Lower lobe of right lung (tissue), 2 donors: ENCODE measurements around the gene CD58. TPM values are rescaled to one million over a fixed set of nuclear protein-coding genes. Genes with fewer than 3 reads are reported as not detected.

Experiments used
- ATAC-seq, 2 donors: fragments of 200-7000 bp; cut with Tn5 transposase; one replicate each; pipeline ENCODE4 v1.9.1; 2020 to 2022; ENCODE audit warnings: mild to moderate bottlenecking in 2 of 2, moderate library complexity in 2 of 2
- DNase-seq: peaks from one replicate; pipeline ENCODE4 v3.0.0-alpha.2; 2020
- H3K27ac ChIP-seq: fragments of 200-600 bp; one replicate; pipeline ENCODE4 v1.8.0; 2022
- H3K27me3 ChIP-seq: fragments of 200-600 bp; one replicate; pipeline ENCODE4 v1.8.0; 2022; ENCODE audit warnings: low read depth
- H3K36me3 ChIP-seq: fragments of 200-600 bp; one replicate; pipeline ENCODE4 v1.8.0; 2022; ENCODE audit warnings: mild to moderate bottlenecking
- H3K4me1 ChIP-seq: fragments of 200-600 bp; one replicate; pipeline ENCODE4 v1.8.0; 2022
- H3K4me3 ChIP-seq: fragments of 200-600 bp; one replicate; pipeline ENCODE4 v1.8.0; 2022; ENCODE audit warnings: mild to moderate bottlenecking
- H3K9me3 ChIP-seq: fragments of 200-600 bp; one replicate; pipeline ENCODE4 v1.8.0; 2022
- CTCF ChIP-seq: fragments of 200-600 bp; IDR thresholded peaks from one replicate; pipeline ENCODE4 v1.8.0; 2022; ENCODE audit warnings: antibody characterized with exemption, mild to moderate bottlenecking
- intact Hi-C: fragments of 100-400 bp; cut with DNase I; formaldehyde crosslinking; loops from one replicate; pipeline ENCODE4 v1.11.0; 2022
- total RNA-seq: library from RNA; stranded (reverse); fragmentation: NEBNext Ultra II Directional; extraction: Animal tissue kit (Norgen Biotek cat#: 25700); gene quantifications from one replicate; pipeline ENCODE4 v1.2.1, GENCODE V29; 2021
- donor health status: DM: no; HTN: yes; CAD: no; lungs with severe emphysema.

The CD58 gene
- total RNA-seq, 1 donor from 2014 or later: 39.5 TPM

- ATAC-seq: no peak
- no peak for DNase-seq
- no peaks in the 10 kb centered on the region for H3K9me3 ChIP-seq
- intact Hi-C loops: no loop called here
- TF ChIP-seq CTCF: no peak
- H3K36me3 ChIP-seq: peaks cover 8% of the 10 kb centered on the region
- peaks cover 10% of the 10 kb centered on the region for H3K4me1 ChIP-seq
- no peak overlapping the region for H3K4me3 ChIP-seq
- no peak overlapping the region for H3K27ac ChIP-seq
- no peaks in the 10 kb centered on the region for H3K27me3 ChIP-seq
Measured at GRCh38 chr1:116513956-116514355, 56.9 kb downstream of the CD58 start.

- Histone ChIP-seq H3K27me3 (no peaks in the 10 kb centered on the region), H3K27ac (no peak overlapping the region), H3K4me3 (no peak overlapping the region), H3K4me1 (peaks cover 16% of the 10 kb centered on the region), H3K9me3 (no peaks in the 10 kb centered on the region), H3K36me3 (no peaks in the 10 kb centered on the region)
- intact Hi-C loops: no loop called here
- no peak for TF ChIP-seq CTCF
- DNase-seq (no peak), ATAC-seq (no peak)
Measured at GRCh38 chr1:116511459-116512019, 59.3 kb downstream of the CD58 start.

- H3K27ac ChIP-seq: no peak overlapping the region
- no peaks in the 10 kb centered on the region for H3K9me3 ChIP-seq
- no peak for TF ChIP-seq CTCF
- H3K36me3 ChIP-seq: no peaks in the 10 kb centered on the region
- DNase-seq (no peak), ATAC-seq (no peak)
- no peaks in the 10 kb centered on the region for H3K27me3 ChIP-seq
- intact Hi-C loops: no loop called here
- H3K4me1 ChIP-seq: peaks cover 24% of the 10 kb centered on the region
- no peak overlapping the region for H3K4me3 ChIP-seq
Measured at GRCh38 chr1:116510361-116510760, 60.5 kb downstream of the CD58 start.

GRCh38 chr1:116508984-116509980, 61.5 kb downstream of the CD58 start:
- intact Hi-C loops: no loop called here
- Histone ChIP-seq H3K4me1 (peaks cover 25% of the 10 kb centered on the region), H3K27ac (peak overlapping the region; percentile 49), H3K36me3 (no peaks in the 10 kb centered on the region), H3K4me3 (no peak overlapping the region), H3K9me3 (no peaks in the 10 kb centered on the region), H3K27me3 (no peaks in the 10 kb centered on the region)
- no peak for TF ChIP-seq CTCF
- peak; percentile 60 to 64 for ATAC-seq
- DNase-seq: no peak

- no peak overlapping the region for H3K4me3 ChIP-seq
- no peak for DNase-seq
- H3K4me1 ChIP-seq: peaks cover 34% of the 10 kb centered on the region
- ATAC-seq: no peak
- H3K27ac ChIP-seq: peak overlapping the region; percentile 49
- H3K36me3 ChIP-seq: no peaks in the 10 kb centered on the region
- no peaks in the 10 kb centered on the region for H3K9me3 ChIP-seq
- no peaks in the 10 kb centered on the region for H3K27me3 ChIP-seq
- TF ChIP-seq CTCF: no peak
- intact Hi-C loops: no loop called here
Measured at GRCh38 chr1:116508085-116508983, 62.5 kb downstream of the CD58 start.
